H1 (cell line): ENCODE data around the gene CORO7. TPM values are rescaled to one million over a fixed set of nuclear protein-coding genes. Genes with fewer than 3 reads are reported as not detected.

Experiments used
- EGR1 ChIP-seq: IDR thresholded peaks from 2 replicates; pipeline ENCODE4 v1.6.1; 2011; ENCODE audit warnings: low read depth, low read length, borderline replicate concordance
- KDM1A ChIP-seq: fragments of 200-600, 300-600 bp; sonication (generic); IDR thresholded peaks from 2 replicates; pipeline ENCODE4 v1.7.1; 2016; ENCODE audit warnings: mild to moderate bottlenecking, low read length, borderline replicate concordance
- SAP30 ChIP-seq: fragments of 300-600 bp; sonication (generic); IDR thresholded peaks from 2 replicates; pipeline ENCODE4 v1.7.1; 2012; ENCODE audit warnings: low read length, moderate library complexity, mild to moderate bottlenecking, inconsistent platforms; ENCODE audit not compliant: insufficient read depth, insufficient replicate concordance
- polyA plus RNA-seq, 7 experiments: library from polyadenylated mRNA; depleted of rRNA in 3 of 7; stranded (reverse) in 5 of 7; unstranded in 2 of 7; fragments of >200 nt in 5 of 7; fragments of 200-250 nt in 2 of 7; gene quantifications; 1 replicate in 5 of 7; 2 replicates in 1 of 7; 4 replicates in 1 of 7; pipeline versions ENCODE4 v1.2.1 to v1.2.3, GENCODE V29; 2011 to 2013; ENCODE audit warnings: missing spikeins in 2 of 7, mixed read lengths in 2 of 7
- total RNA-seq: library from RNA; stranded (reverse); fragmentation: NEBNext Ultra II Directional; extraction: Animal tissue kit (Norgen Biotek cat#: 25700); gene quantifications from 2 replicates; pipeline ENCODE4 v1.2.1, GENCODE V29; 2021

CORO7 gene
- total and polyA plus RNA-seq, 2 of the 8 experiments (the other 6 are each of a cell fraction or from before 2014, with no cell fraction given) = 25.2 to 29.8 TPM

- TF ChIP-seq SAP30 (no peak), EGR1 (no peak), KDM1A (no peak)
These were observed 12.0 kb downstream of the CORO7 start (continued) for GRCh38 chr16:4404247-4404966.
